ENCODE results near the gene ST8SIA6.

ST8SIA6 gene

DNA sequence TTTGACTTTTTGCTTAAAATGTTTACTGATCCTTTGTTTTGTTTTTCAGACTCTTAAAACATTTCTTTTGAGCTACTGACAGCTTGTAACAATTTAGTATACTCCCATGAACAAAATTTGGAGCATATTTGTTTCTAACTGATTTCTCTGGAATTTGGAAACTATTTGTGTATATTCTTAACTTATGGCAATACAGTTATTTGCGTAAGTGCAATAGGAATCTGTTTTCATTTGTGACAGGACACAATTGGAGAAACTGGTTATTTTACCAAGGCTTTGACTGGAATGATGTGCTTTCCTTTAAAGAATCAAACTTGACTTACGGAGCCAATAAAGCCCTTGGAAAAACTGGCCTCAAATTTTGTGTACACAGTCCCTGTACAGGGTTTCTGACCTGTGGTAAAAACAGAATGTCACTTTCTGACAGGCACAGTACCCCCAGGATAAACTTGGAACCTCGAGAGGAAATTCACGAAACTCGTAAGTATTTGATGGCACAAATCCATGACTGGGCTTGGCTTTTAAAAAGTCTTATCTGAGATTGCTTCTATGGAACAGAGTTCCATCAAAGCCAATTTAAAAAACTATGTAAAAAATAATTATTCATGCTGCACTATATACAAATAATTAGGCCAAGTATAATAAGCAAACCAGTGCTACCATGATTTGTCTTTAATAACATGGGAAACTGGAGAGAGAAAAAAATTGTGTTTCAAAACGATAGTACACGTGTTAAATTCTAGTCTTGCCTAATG, 70.4 kb downstream of the ST8SIA6 start:
- no peak for DNase-seq

DNA sequence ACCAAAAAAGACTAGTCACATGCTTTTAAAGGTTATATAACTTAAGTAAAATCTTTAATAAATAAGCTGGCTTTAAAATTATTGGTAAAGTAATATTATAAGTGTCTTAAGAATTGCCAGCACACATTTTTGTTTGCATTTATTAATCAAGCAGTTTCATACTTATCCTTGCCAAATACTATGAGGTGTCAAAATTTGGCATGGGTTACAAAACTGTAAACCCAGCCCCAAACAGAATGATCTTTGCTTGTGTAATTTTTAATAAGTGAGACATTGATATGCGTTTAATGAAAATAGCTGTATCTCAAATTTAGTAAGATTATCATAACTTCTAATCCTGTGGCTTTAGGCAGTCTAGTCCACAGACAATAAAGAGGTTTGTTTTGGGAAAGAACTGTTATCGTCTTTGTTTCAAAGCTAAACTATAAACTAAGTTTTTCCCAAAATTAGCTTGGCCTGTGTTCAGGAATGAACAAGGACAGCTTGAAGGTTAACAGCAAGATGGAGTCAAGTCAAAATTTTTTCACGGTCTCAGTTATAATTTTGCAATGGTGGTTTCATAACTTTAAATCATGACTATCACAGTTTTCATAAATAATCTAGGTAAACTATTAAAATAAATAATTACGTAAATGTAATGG, 72.8 kb downstream of the ST8SIA6 start:
- no peak for DNase-seq

DNA sequence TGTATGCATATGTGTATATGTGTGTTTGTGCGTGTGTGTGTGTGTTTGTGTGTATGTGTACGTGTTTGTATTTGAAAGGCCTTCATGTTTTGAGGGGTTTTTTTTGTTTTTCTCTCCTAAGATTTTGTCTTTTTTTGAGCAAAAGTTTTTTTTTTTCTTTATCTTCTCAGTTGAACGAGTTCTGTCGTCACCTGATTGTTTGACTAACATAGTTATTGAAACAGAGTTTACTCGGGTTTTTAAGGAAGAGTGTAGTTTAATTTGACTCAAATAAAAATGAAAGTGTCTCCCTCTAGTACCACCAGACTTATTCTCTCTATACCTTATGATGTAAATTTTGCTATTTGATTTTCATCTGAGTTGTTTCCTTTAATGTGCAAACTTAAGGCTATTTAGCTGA, 73.5 kb downstream of the ST8SIA6 start:
- DNase-seq: no peak

DNA sequence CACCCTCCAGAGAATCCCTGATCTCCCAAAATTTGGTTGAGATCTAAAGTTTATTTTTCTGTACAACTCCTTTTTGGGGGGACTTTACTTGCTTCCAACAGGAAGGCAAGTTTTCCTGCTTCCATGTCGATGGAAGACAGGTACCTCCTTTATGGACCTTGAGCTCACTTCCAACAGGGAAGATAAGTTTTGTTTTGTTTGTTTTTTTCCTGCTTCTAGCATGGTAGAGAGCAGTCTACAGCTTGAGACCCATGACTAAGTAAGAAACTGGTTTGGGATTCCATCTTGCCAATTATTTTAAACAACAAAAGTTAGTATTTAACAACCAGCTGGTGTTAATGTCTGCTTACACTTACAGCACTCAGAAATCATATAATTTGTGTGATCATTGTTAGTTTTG, 74.4 kb downstream of the ST8SIA6 start:
- no peak for DNase-seq

DNA sequence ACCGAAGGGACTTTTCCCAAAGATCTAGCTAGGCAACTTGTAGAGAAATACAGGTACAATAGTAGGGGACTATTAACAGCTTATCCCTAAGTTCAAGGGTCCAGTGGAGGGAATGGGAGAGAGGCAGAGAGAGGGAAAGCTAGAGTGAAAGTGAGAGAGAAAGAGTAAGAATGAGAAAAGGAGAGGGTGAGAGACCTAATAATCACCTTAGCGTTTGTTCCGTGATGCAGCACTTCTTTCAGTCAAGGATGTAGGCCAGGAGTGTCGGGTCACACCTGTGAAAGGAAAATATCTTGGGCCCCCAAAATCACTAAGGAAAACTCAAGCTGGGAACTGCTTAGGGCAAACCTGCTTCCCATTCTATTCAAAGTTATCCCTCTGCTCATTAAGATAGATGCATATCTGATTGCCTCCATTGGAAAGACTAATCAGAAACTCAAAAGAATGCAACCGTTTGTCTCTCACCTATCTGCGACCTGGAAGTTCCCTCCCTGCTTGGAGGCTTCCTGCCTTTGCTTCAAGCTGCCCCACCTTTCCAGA, 75.2 kb downstream of the ST8SIA6 start:
- no peak for DNase-seq

DNA sequence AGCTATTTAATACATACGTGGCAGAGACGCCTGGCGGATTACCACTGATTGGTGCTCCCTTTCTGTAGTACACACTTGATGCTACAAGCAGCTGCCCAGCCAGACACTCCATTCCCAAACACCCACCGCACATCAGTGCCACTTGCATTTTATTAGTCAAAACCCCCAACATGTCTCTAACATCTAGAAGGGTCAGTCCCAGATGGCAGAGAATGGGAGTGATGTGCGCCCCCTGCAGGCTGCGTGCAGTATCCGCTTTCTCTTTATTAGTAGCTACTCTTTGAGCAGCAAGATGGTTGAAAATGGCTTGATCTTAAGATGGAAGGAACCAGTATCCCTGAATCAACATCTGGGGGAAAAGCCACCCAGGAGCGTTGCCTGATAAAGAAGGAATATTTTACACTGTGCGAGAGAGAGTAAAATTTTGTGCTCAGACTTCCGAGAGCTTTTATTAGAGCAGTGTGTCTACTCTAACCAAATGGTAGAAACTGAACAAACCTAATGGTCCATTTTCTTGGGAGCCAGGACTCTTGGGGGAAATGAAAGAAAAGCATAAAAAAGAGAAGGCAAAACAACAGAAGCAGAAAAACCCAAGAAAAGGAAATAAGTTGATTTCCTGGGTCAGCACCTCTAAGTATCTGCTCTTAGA, 78.3 kb downstream of the ST8SIA6 start:
- DNase-seq: peak; percentile 34

DNA sequence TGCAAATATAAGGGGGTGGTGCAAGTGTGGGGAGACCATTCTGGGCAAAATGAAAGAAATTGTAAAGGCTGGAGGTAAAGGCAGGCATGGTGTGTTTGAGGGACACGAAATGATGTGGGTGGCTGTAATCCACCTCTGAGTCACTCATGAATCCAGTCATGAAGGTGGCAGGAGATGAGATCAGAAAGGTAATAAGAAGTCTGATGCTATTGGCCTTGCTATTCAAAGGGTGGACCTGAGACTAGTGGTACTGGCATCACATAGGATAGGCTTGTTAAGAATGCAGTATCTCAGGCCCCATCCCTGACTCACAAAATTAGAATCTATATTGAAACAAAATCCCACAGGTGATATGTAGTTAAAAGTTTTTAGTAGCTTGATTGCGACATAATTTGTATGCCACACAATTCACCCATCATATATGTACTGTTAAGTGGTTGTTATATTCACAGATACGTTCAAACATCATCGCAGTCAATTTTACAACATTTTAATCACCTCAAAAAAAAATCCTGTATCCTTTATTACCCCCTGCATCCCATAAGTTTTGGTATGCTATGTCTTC, 85.6 kb downstream of the ST8SIA6 start:
- DNase-seq: no peak

DNA sequence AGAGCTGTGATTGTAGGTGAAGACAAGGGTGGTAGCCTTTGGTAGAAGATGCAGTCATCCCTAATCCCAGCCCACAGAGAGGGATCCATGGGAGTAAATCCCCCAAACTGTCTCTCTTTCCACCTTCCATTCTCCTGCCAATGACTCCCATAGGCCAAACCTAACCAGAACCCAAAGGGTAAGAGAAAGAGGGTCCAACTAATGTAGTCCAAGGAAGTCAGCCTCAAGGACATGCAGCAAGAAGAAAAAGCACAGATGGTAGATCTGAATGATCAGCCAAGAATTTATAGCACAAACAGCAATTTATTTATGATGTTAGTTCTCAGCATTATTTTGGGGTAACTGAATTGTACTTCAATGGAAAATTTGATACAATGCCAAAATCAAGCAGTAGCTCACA, 87.7 kb downstream of the ST8SIA6 start:
- no peak for DNase-seq

DNA sequence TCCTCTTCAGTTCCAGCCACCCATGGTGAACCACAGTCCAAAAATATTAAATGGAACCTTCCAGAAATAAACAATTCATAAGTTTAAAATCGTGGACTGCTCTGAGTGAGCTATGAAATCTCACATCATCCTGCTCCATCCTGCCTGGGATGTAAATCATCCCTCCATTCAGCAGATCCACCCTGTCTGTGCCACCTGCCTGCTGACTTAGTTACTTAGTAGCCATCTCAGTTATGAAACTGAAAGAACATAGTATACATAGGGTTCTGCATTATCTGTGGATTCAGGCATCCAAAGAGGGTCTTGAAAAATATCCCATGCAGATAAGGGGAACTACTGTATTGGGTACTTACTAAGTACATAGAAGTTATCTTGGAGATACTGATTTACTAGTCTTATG, 89.0 kb downstream of the ST8SIA6 start:
- no peak for DNase-seq

DNA sequence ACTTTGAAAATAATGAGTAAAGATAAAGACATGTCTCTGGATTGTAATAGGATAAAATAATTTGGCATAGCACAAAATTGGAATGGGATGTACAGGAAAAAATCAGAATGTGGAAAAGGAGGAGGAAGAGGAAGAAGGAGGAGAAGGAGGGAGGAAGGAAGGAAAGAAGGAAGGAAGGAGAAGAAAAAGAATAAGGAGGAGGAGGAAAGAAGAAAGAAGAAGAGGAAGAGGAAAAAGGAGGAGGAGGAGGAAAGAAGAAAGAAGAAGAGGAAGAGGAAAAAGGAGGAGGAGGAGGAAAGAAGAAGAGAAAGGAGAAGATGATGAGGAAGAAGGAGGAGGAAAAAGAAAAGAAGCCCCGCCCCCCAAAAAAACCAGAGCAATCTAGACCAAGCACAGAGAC, 95.9 kb downstream of the ST8SIA6 start:
- no peak for DNase-seq

DNA sequence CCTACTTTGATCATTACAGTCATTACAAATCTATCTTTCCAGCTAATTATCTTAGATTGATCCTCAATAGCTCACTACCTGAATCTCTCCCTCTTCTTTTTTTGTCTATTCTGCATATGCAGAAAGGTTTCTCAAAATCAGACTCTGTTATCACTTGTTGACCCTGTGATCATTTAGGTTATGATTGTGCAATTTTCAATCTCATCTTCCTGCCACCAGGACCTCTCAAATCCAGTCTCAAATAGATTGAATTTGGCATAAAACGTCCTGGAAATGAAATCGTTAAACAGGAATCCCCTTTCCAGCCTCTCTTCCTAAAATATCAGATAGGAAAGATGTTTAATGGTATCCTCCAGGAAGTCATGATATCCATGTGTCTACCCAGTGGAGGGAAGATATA, 96.6 kb downstream of the ST8SIA6 start:
- DNase-seq: no peak

DNA sequence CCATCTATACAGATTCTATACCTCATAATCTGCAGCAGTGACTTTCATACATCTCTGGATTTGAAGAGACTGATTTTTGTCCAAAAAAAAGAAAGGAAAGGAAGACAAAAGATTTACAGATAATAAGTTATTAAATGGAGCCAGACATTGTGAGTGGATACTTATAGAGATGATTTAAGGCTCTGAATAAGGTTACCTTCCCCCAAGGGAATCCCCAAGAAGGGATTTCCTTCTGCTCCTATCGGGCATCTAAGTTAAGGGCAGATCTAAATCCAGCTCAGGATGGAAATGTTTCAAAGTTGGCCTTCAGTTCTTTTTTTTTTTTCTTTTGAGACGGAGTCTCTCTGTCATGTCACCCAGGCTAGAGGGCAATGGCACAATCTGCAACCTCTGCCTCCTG, 97.6 kb downstream of the ST8SIA6 start:
- DNase-seq: no peak

DNA sequence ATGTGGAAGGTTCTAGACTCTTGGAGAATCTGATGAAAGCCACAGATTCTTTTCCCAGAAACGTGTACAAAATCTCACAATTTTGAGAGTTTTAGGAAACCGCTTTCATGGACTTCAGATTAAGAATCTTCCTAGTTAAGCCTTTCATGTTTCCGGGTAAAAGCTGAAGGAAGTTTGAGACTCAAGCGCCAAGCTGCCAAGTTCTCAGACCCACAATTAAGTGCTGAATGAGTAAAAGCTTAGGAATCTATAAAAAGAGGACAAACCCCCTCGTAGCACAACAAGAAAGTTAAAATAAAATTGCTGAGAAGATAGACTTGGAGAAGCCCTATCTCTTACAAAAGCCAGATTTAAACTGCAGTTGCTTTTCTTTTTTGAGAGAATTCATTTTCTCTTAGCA, 99.6 kb downstream of the ST8SIA6 start:
- no peak for DNase-seq

DNA sequence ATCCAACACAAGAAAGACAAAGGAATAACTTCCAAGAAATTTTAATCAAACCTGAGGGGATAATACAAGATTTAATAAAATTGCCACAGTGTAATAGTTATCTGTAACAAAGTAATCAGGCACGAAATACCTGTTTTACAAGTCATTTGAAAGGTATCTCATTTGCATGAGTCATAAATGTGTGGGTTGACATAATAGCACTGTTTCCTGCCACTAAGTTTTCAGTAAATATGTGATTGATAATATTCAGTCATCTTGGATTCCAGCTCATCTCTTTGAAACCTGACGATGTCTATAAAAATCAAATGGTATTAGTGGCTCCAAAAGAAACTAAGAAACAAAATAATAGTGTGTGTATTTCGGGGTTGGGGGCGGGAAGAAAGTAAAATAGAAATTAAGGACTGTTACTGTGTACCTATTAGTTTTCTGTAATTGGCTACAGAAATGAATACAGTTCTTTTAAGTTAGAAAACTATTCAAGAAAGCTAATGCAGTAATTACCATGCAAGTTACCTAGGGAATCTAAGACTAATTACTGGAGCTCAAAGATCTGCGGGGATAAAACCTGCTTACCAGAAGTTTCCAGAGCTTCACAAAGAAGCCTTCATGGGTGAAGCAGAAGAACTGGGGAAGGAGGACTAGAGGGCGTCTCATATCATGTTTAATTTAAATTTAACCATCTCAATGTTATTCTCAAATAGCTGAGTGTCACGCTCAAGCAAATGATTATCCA, 100.7 kb downstream of the ST8SIA6 start:
- no peak for DNase-seq

DNA sequence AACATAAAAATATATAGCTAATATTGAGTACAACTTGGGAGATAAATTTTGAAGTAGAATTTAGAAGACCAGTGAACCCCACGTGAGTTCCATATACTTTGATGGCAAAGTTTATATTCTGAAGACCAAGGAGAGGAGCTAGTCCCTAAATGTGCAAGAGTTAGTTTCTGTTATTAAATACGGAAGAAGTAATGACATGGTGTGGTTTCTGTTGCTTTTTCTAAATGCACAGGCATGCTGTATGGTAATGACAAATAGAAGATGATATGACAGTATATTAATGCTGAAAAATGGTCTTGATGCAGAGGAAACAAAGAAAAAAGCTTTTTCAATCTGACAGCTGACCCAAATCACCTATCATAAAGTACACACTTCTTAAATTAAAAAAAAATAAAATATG, 101.8 kb downstream of the ST8SIA6 start:
- DNase-seq: no peak

DNA sequence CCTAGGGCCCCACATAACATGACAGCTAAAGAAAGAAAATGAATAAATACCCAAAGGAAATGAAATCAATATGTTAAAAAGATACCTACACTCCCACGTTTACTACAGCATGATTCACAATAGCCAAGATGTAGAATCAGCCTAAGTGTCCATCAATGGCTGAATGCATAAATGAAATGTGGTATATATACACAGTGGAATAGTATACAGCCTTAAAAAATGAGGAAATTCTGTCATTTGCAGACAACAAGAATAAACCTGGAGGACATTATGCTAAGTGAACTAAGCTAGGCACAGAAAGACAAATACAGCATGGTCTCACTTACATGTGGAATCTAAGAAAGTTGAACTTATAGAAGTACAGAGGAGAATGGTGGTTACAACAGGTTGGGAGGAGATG, 102.9 kb downstream of the ST8SIA6 start:
- DNase-seq: no peak

DNA sequence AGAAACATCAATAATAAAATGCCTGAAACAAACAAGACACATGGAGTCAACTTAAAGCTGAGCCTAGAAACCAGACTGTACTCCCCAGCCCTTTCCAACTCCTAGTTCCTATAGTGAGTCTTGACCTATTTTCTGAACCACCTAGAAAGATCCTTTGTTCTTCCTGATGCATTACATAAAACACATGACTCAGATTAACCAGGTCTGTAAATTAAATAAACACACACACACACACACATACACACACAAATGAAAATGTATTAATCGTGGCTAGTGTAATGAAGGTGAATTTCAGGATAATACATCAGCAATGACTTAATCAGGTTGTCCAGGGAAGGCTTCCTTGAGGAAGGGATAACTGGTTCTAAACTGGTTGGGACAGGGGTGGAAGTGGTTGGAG, 104.7 kb downstream of the ST8SIA6 start:
- no peak for DNase-seq

DNA sequence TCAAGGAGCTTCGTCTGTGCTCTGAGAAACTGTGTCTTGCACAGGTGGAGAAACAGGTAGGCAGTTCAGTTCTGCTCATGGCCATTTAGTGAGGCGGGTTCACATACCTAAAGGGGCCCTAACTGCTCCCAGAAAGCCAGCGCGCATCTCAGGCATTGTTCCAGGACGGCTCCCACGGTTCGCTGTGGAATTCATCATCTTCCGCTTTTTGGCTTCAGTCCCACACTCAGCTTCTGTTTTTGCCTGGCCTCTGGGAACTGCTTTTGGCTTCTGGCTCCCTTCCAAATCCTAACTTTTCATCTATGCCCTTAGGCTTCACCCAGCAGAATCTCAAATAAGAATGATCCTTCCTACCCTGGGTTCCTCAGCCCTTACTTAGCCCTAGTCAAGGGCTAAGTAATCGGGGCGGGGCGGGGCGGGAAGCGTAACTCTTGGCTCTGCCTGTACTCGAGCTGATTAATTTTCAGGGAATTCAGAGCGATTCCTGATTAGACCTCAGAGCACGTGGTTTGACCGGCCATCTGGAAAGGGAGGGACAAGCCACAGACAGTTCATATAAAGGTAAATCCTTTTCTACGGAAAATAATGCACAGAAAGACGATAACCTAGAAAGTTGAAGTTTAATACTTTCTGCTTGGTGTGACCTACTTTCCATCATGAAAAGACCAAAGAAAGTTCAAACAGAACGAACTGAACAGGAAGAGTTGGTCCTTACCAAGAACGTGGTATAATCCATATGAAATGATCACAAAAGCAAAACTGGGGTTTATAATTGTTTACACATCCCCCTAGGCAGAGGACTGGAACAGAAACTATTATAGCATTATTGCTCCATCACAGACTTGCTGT, 105.7 kb downstream of the ST8SIA6 start:
- no peak for DNase-seq

DNA sequence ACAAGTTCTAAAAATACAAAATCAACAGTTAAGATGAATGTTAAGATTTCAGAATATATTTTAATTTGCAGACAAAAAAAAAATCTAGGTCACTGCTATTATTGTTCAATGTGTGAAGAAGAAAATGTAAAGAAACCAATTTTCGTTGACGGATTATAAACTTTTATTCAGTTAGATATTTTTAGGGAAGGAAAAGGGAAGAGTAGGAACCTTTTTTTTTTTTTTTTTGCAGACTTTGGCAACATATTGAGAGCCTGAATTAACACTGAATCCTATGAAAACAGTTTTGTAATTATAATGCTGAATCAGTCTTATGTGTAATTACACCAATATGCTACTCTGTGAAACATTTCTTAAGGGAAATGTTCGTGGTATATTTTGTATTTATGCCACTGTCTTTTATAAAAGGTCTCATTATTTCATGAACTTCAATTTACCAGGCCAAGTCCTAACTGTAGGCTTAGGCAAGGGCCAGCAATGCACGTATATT, 106.3 kb downstream of the ST8SIA6 start:
- no peak for DNase-seq

DNA sequence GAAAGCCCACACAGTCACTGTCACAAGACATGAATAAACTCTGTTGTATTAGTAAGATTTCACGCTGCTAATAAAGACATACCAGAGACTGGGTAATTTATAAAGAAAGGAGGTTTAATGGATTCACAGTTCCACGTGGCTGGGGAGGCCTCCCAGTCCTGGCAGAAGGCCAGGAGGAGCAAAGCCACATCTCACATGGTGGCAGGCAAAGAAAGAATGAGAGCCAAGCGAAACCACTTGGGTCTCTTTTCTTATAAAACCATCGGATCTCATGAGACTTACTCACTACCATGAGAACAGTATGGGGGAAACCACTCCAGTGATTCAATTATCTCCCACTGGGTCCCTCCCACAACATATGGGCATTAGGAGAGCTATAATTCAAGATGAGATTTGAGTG, 110.2 kb downstream of the ST8SIA6 start:
- DNase-seq: peak; percentile 19

DNA sequence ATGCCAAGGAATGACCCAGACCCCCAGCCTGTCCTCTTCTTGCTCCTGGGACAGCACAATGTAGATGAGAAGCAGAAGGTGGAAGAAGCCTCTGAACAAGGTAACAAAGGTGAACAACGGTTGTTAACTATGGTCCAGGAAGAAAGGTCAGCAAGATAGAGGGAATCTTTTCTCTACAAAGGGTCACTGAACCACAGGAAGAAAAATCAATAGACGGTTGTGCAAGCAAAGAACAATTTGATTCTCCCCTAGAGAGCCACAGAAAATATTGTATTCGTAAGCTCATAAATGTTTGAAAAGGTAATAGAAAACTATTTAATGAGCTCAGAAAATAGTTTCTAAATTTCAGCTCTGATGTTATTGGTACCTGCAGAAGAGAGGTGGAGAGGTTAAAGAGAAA, 111.3 kb downstream of the ST8SIA6 start:
- no peak for DNase-seq

All from hematopoietic multipotent progenitor cell treated with erythropoietin and hydrocortisone succinate and interleukin-3 and kit ligand, for 8 days (in vitro differentiated cells).